WTC11 (cell line): ENCODE results near the gene CPNE1. TPM values are rescaled to one million over a fixed set of nuclear protein-coding genes. Genes with fewer than 3 reads are reported as not detected.

Experiments used
- ARID4B ChIP-seq: sonication (generic); formaldehyde crosslinking; IDR thresholded peaks from 2 replicates; pipeline ENCODE4 v1.8.0; 2023; ENCODE audit warnings: missing genetic modification reagents, mild to moderate bottlenecking, borderline replicate concordance
- ATF2 ChIP-seq: sonication (generic); formaldehyde crosslinking; IDR thresholded peaks from 2 replicates; pipeline ENCODE4 v1.8.1; 2022; ENCODE audit warnings: low read depth, missing genetic modification reagents, borderline replicate concordance
- FOXP1 ChIP-seq: sonication (generic); formaldehyde crosslinking; IDR thresholded peaks from 2 replicates; pipeline ENCODE4 v1.8.0; 2022; ENCODE audit warnings: missing genetic modification reagents, mild to moderate bottlenecking, moderate library complexity, borderline replicate concordance
- GABPB1 ChIP-seq: sonication (generic); formaldehyde crosslinking; IDR thresholded peaks from 2 replicates; pipeline ENCODE4 v1.8.1; 2023; ENCODE audit warnings: mild to moderate bottlenecking, missing genetic modification reagents
- JUN ChIP-seq: sonication (generic); formaldehyde crosslinking; IDR thresholded peaks from 2 replicates; pipeline ENCODE4 v1.8.0; 2023; ENCODE audit warnings: mild to moderate bottlenecking, missing genetic modification reagents
- KAT7 ChIP-seq: sonication (generic); formaldehyde crosslinking; IDR thresholded peaks from 2 replicates; pipeline ENCODE4 v1.8.1; 2023; ENCODE audit warnings: missing genetic modification reagents, mild to moderate bottlenecking, borderline replicate concordance
- MAX ChIP-seq: sonication (generic); formaldehyde crosslinking; IDR thresholded peaks from 2 replicates; pipeline ENCODE4 v1.8.0; 2022; ENCODE audit warnings: mild to moderate bottlenecking, missing genetic modification reagents
- MLX ChIP-seq: sonication (generic); formaldehyde crosslinking; IDR thresholded peaks from 2 replicates; pipeline ENCODE4 v1.8.1; 2023; ENCODE audit warnings: mild to moderate bottlenecking, missing genetic modification reagents, moderate library complexity
- NFATC4 ChIP-seq: fragments of 250-450 bp; sonication (Bioruptor Pico); IDR thresholded peaks from 2 replicates; pipeline ENCODE4 v1.9.0; 2021; ENCODE audit warnings: mild to moderate bottlenecking
- NFE2L1 ChIP-seq: sonication (generic); formaldehyde crosslinking; IDR thresholded peaks from 2 replicates; pipeline ENCODE4 v1.8.1; 2023; ENCODE audit warnings: missing genetic modification reagents
- NR3C1 ChIP-seq: sonication (generic); formaldehyde crosslinking; conservative IDR thresholded peaks from 2 replicates; pipeline ENCODE4 v1.8.1; 2023; ENCODE audit warnings: low read depth, mild to moderate bottlenecking, missing genetic modification reagents
- OVOL2 ChIP-seq: fragments of 250-450 bp; sonication (Bioruptor Pico); IDR thresholded peaks from 2 replicates; pipeline ENCODE4 v1.9.0; 2021; ENCODE audit warnings: mild to moderate bottlenecking, borderline replicate concordance
- PRDM15 ChIP-seq: sonication (generic); formaldehyde crosslinking; IDR thresholded peaks from 2 replicates; pipeline ENCODE4 v1.8.0; 2022; ENCODE audit warnings: missing genetic modification reagents
- PRRX2 ChIP-seq: fragments of 250-450 bp; sonication (Bioruptor Pico); IDR thresholded peaks from 2 replicates; pipeline ENCODE4 v1.8.0; 2021; ENCODE audit warnings: mild to moderate bottlenecking
- RELA ChIP-seq: sonication (generic); formaldehyde crosslinking; IDR thresholded peaks from 2 replicates; pipeline ENCODE4 v1.8.1; 2022; ENCODE audit warnings: missing genetic modification reagents, mild to moderate bottlenecking, borderline replicate concordance
- SP1 ChIP-seq: sonication (generic); formaldehyde crosslinking; conservative IDR thresholded peaks from 2 replicates; pipeline ENCODE4 v1.8.1; 2022; ENCODE audit warnings: missing genetic modification reagents
- TEAD1 ChIP-seq: sonication (generic); formaldehyde crosslinking; IDR thresholded peaks from 2 replicates; pipeline ENCODE4 v1.8.0; 2022; ENCODE audit warnings: mild to moderate bottlenecking, missing genetic modification reagents
- USF1 ChIP-seq: sonication (generic); formaldehyde crosslinking; IDR thresholded peaks from 2 replicates; pipeline ENCODE4 v1.8.0; 2022; ENCODE audit warnings: mild to moderate bottlenecking, missing genetic modification reagents
- ZBTB21 ChIP-seq: sonication (generic); formaldehyde crosslinking; IDR thresholded peaks from 2 replicates; pipeline ENCODE4 v1.8.1; 2023; ENCODE audit warnings: mild to moderate bottlenecking, missing genetic modification reagents, borderline replicate concordance
- ZNF121 ChIP-seq: sonication (generic); formaldehyde crosslinking; IDR thresholded peaks from 2 replicates; pipeline ENCODE4 v1.8.0; 2023; ENCODE audit warnings: missing genetic modification reagents
- ZNF425 ChIP-seq: fragments of 250-450 bp; sonication (Bioruptor Pico); conservative IDR thresholded peaks from 2 replicates; pipeline ENCODE4 v1.9.0; 2021; ENCODE audit warnings: mild to moderate bottlenecking
- ZSCAN18 ChIP-seq: fragments of 250-450 bp; sonication (Bioruptor Pico); IDR thresholded peaks from 2 replicates; pipeline ENCODE4 v2.1.2; 2022; ENCODE audit warnings: mild to moderate bottlenecking, moderate library complexity
- total RNA-seq: library from RNA; stranded (reverse); gene quantifications from 3 replicates; pipeline ENCODE4 v1.2.3, GENCODE V29; 2021

The CPNE1 gene
- total RNA-seq, 1 experiment from 2014 or later, result 312 TPM

GRCh38 chr20:35600993-35601973, 63.4 kb downstream of the CPNE1 start (continued):
- no peak for TF ChIP-seq NR3C1 (CRISPR knock-in tag)
- peak; percentile 98 for TF ChIP-seq KAT7 (CRISPR knock-in tag)
- TF ChIP-seq ZNF121, result peak; percentile 88; the same call in 1 of the 2 replicates
- no peak for TF ChIP-seq OVOL2 (CRISPR knock-in tag)
- peak; percentile 99 for TF ChIP-seq TEAD1 (CRISPR knock-in tag)
- TF ChIP-seq ZBTB21 (CRISPR knock-in tag), result peak; percentile 94
- peak; percentile 99 for TF ChIP-seq NFE2L1 (CRISPR knock-in tag)
- TF ChIP-seq SP1 (CRISPR knock-in tag), result peak; percentile 86
- TF ChIP-seq MLX (CRISPR knock-in tag), result peak; percentile 82
- TF ChIP-seq USF1 (CRISPR knock-in tag), result peak; percentile 87
- peak; percentile 84 for TF ChIP-seq PRDM15 (CRISPR knock-in tag)
- TF ChIP-seq MAX, result peak; percentile 99
- TF ChIP-seq ZNF425, result no peak
- peak; percentile 97 for TF ChIP-seq ATF2 (CRISPR knock-in tag)
- peak; percentile 98 for TF ChIP-seq RELA (CRISPR knock-in tag)
- TF ChIP-seq NFATC4, result no peak
- peak; percentile 99 for TF ChIP-seq ARID4B (CRISPR knock-in tag)
- TF ChIP-seq GABPB1, result peak; percentile 54; the same call in 1 of the 2 replicates
- TF ChIP-seq ZSCAN18 (CRISPR knock-in tag), result no peak
- peak; percentile 100 for TF ChIP-seq FOXP1
- peak; percentile 99 for TF ChIP-seq JUN (CRISPR knock-in tag)
- no peak for TF ChIP-seq PRRX2 (CRISPR knock-in tag)
